ENCODE measurements around the gene SLC35F1. TPM values are rescaled to one million over a fixed set of nuclear protein-coding genes. Genes with fewer than 3 reads are reported as not detected.

Gene SLC35F1
- total and polyA plus RNA-seq, 9 of the 15 experiments (the other 6 are each of a cell fraction or from before 2014, with no cell fraction given) = 0.03 to 0.06 TPM; not detected in 7

DNA sequence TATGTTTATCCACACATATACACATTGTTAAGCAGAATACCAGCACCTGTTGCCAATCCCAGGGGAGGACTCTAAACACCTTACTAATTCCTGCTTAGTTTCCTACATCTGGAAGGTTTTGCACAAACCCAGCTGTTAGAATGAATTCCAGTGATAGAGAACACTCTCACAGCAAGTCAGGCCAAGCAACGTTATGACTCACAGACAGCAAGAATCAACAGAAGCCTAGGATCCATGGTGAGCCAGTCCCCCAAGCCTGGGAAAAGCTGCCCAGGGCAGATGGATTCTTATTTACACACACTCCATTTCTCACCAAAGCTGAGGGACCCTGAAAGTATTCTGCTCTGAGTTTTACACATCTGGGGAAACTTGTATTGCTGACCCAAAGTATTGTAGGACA, 291.7 kb downstream of the SLC35F1 start:
- Histone ChIP-seq H3K9ac (ENCODE audit: insufficient read depth in 1 of 2, low read depth in 2 of 2, low read length in 2 of 2) (no peak overlapping the region), H3K36me3 (ENCODE audit: control insufficient read depth, insufficient read depth, low read length) (no peaks in the 10 kb centered on the region), H2AFZ (ENCODE audit: low read depth, low read length) (no peak overlapping the region), H3K4me1 (replicated peaks in 1 of 2; ENCODE audit: control insufficient read depth in 2 of 2, insufficient read depth in 2 of 2, low read length in 2 of 2) (no peaks in the 10 kb centered on the region), H3K4me2 (ENCODE audit: insufficient read depth, low read length) (no peak overlapping the region), H3K9me3 (replicated peaks; ENCODE audit: control insufficient read depth, insufficient read depth, low read depth, low read length) (no peaks in the 10 kb centered on the region), H3K4me3 (no peak overlapping the region), H3K79me2 (ENCODE audit: control insufficient read depth, insufficient read depth, low read length) (no peaks in the 10 kb centered on the region), H3K27me3 (ENCODE audit: control insufficient read depth in 2 of 2, insufficient read depth in 2 of 2, low read length in 2 of 2) (no peaks in the 10 kb centered on the region), H3K9me1 (ENCODE audit: control insufficient read depth, insufficient read depth, low read length) (no peaks in the 10 kb centered on the region), H3K27ac (ENCODE audit: extremely low read depth, low read depth, low read length) (no peak overlapping the region), H4K20me1 (replicated peaks; ENCODE audit: control insufficient read depth, insufficient read depth, low read length) (no peaks in the 10 kb centered on the region)
- WGBS (ENCODE audit: insufficient coverage, low coverage, missing lambda C conversion rate) = 0% methylated on average over 1 of the region's 1 CpG
- POLR2A ChIA-PET = no interaction called here
- intact Hi-C loops (cut with micrococcal nuclease) = no loop called here
- BruUV-seq (replicated peaks) = no TSS peak
- DNase-seq (ENCODE audit: extremely low read depth in 1 of 4, low spot score in 3 of 4) (no peak), FAIRE-seq (no peak), ATAC-seq (no peak)
- CTCF ChIA-PET (ENCODE audit: low intra/inter-chr PET ratio) = no interaction called here
- in situ Hi-C loops (cut with MboI) = no loop called here
- TF ChIP-seq DIDO1 (tag; IDR thresholded peaks at IDR 0.05; ENCODE audit: low read depth) = no peak
- TF ChIP-seq SMARCA5 (IDR thresholded peaks at IDR 0.05) = no peak
- TF ChIP-seq SMC3 (conservative IDR thresholded peaks at IDR 0.05; ENCODE audit: insufficient read depth, low read depth, low read length) = no peak
- TF ChIP-seq, protein P1, sequence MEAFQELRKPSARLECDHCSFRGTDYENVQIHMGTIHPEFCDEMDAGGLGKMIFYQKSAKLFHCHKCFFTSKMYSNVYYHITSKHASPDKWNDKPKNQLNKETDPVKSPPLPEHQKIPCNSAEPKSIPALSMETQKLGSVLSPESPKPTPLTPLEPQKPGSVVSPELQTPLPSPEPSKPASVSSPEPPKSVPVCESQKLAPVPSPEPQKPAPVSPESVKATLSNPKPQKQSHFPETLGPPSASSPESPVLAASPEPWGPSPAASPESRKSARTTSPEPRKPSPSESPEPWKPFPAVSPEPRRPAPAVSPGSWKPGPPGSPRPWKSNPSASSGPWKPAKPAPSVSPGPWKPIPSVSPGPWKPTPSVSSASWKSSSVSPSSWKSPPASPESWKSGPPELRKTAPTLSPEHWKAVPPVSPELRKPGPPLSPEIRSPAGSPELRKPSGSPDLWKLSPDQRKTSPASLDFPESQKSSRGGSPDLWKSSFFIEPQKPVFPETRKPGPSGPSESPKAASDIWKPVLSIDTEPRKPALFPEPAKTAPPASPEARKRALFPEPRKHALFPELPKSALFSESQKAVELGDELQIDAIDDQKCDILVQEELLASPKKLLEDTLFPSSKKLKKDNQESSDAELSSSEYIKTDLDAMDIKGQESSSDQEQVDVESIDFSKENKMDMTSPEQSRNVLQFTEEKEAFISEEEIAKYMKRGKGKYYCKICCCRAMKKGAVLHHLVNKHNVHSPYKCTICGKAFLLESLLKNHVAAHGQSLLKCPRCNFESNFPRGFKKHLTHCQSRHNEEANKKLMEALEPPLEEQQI (IDR thresholded peaks at IDR 0.05) = no peak
- TF ChIP-seq FOXP4 (CRISPR knock-in tag; IDR thresholded peaks at IDR 0.05; ENCODE audit: borderline replicate concordance) = no peak
- TF ChIP-seq KDM1A (IDR thresholded peaks at IDR 0.05) = no peak
- TF ChIP-seq ZNF668 (CRISPR knock-in tag; IDR thresholded peaks at IDR 0.05) = no peak
- TF ChIP-seq, protein P2, sequence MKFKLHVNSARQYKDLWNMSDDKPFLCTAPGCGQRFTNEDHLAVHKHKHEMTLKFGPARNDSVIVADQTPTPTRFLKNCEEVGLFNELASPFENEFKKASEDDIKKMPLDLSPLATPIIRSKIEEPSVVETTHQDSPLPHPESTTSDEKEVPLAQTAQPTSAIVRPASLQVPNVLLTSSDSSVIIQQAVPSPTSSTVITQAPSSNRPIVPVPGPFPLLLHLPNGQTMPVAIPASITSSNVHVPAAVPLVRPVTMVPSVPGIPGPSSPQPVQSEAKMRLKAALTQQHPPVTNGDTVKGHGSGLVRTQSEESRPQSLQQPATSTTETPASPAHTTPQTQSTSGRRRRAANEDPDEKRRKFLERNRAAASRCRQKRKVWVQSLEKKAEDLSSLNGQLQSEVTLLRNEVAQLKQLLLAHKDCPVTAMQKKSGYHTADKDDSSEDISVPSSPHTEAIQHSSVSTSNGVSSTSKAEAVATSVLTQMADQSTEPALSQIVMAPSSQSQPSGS (CRISPR knock-in tag; IDR thresholded peaks at IDR 0.05) = no peak
- TF ChIP-seq ETV6 (IDR thresholded peaks at IDR 0.05; ENCODE audit: borderline replicate concordance in 1 of 2, low read depth in 2 of 2, low read length in 1 of 2) = no peak
- TF ChIP-seq ETV6 (CRISPR knock-in tag; IDR thresholded peaks at IDR 0.05; ENCODE audit: borderline replicate concordance) = no peak
- TF ChIP-seq, protein P3, sequence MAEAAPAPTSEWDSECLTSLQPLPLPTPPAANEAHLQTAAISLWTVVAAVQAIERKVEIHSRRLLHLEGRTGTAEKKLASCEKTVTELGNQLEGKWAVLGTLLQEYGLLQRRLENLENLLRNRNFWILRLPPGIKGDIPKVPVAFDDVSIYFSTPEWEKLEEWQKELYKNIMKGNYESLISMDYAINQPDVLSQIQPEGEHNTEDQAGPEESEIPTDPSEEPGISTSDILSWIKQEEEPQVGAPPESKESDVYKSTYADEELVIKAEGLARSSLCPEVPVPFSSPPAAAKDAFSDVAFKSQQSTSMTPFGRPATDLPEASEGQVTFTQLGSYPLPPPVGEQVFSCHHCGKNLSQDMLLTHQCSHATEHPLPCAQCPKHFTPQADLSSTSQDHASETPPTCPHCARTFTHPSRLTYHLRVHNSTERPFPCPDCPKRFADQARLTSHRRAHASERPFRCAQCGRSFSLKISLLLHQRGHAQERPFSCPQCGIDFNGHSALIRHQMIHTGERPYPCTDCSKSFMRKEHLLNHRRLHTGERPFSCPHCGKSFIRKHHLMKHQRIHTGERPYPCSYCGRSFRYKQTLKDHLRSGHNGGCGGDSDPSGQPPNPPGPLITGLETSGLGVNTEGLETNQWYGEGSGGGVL (CRISPR knock-in tag; IDR thresholded peaks at IDR 0.05) = no peak
- TF ChIP-seq POLR2G (IDR thresholded peaks at IDR 0.05; ENCODE audit: low read depth, low read length) = no peak
- no peak for TF ChIP-seq DDX20 (tag; IDR thresholded peaks at IDR 0.05; ENCODE audit: low read depth)
- no peak for TF ChIP-seq HNRNPL (IDR thresholded peaks at IDR 0.05; ENCODE audit: low read depth, low read length)
- TF ChIP-seq IRF1 (CRISPR knock-in tag; IDR thresholded peaks at IDR 0.05; ENCODE audit: borderline replicate concordance) = no peak
